ENCODE results near the gene ARFGAP1. TPM values are rescaled to one million over a fixed set of nuclear protein-coding genes. Genes with fewer than 3 reads are reported as not detected.

The ARFGAP1 gene
- total and polyA plus RNA-seq, 10 of the 15 experiments (the other 5 are each of a cell fraction or from before 2014, with no cell fraction given): 0.45 to 79.9 (median 30.8) TPM

DNA sequence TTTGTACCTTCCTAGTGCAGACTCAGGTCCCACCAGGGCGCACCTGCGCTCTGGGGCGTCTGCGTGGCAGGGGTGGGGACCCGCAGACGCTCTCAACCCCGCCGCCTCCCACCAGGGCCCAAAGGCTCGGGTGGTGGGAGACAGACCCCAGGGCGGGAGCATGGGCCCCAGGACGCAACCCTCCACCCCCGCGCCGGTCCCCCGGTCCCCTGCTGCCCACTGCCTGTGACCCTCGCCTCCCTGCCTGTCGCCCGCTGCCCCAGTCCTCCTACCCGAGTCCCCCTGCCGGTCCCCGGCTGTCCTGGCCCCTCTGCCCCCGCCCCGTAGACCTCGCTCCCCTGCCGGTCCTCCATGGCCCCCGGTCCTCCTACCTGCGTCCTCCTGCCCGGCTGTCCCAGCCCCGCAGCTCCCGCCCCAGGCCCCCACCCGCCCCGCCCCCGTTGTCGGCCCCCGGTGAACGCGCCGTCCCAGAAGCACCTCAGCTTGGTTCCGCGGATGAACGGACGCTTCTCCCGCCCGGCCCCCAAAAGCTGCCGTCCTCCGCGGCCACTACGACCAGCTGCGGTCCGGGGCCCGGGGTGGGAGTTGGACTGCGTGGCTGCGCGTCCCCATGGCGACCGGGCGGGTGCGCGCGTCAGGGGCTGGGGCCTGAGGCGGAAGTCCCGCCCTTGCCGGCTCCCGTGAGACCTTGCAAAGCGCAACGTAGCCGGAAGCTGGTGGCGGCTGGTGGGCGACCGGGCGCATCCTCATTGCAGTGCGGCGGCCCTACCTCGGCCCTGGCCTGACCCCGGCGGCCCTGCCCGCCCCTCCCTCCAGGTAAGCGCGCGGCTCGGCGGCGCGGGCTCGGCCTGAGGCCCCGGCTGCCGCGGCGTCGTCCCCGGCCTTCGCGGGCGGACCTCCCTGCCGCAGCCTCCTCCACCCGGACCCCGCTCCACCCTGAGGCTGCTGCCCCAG is at the start of gene ARFGAP1 (continued):
- TF ChIP-seq IRF4 (IDR thresholded peaks at IDR 0.05; ENCODE audit: low read depth, low read length): no peak
- TF ChIP-seq PAX8 (IDR thresholded peaks at IDR 0.05): no peak
- no peak for TF ChIP-seq NFYB (IDR thresholded peaks at IDR 0.05; ENCODE audit: insufficient read depth, low read depth, low read length)
- TF ChIP-seq, protein P1, sequence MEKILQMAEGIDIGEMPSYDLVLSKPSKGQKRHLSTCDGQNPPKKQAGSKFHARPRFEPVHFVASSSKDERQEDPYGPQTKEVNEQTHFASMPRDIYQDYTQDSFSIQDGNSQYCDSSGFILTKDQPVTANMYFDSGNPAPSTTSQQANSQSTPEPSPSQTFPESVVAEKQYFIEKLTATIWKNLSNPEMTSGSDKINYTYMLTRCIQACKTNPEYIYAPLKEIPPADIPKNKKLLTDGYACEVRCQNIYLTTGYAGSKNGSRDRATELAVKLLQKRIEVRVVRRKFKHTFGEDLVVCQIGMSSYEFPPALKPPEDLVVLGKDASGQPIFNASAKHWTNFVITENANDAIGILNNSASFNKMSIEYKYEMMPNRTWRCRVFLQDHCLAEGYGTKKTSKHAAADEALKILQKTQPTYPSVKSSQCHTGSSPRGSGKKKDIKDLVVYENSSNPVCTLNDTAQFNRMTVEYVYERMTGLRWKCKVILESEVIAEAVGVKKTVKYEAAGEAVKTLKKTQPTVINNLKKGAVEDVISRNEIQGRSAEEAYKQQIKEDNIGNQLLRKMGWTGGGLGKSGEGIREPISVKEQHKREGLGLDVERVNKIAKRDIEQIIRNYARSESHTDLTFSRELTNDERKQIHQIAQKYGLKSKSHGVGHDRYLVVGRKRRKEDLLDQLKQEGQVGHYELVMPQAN (conservative IDR thresholded peaks at IDR 0.05): peak; percentile 76; the same call in 1 of the 2 replicates
- no peak for TF ChIP-seq IKZF2 (IDR thresholded peaks at IDR 0.05)
- peak; percentile 43 for TF ChIP-seq SP1 (IDR thresholded peaks at IDR 0.05; ENCODE audit: low read depth, low read length)
- TF ChIP-seq PAX5 (IDR thresholded peaks at IDR 0.05; ENCODE audit: borderline replicate concordance, low read depth, low read length): peak; percentile 54; the same call in 1 of the 2 replicates
- TF ChIP-seq PML (IDR thresholded peaks at IDR 0.05; ENCODE audit: low read length): no peak
- TF ChIP-seq SMAD5 (IDR thresholded peaks at IDR 0.05; ENCODE audit: low read depth): no peak
- no peak for TF ChIP-seq YBX1 (IDR thresholded peaks at IDR 0.05)
- TF ChIP-seq, protein P2, sequence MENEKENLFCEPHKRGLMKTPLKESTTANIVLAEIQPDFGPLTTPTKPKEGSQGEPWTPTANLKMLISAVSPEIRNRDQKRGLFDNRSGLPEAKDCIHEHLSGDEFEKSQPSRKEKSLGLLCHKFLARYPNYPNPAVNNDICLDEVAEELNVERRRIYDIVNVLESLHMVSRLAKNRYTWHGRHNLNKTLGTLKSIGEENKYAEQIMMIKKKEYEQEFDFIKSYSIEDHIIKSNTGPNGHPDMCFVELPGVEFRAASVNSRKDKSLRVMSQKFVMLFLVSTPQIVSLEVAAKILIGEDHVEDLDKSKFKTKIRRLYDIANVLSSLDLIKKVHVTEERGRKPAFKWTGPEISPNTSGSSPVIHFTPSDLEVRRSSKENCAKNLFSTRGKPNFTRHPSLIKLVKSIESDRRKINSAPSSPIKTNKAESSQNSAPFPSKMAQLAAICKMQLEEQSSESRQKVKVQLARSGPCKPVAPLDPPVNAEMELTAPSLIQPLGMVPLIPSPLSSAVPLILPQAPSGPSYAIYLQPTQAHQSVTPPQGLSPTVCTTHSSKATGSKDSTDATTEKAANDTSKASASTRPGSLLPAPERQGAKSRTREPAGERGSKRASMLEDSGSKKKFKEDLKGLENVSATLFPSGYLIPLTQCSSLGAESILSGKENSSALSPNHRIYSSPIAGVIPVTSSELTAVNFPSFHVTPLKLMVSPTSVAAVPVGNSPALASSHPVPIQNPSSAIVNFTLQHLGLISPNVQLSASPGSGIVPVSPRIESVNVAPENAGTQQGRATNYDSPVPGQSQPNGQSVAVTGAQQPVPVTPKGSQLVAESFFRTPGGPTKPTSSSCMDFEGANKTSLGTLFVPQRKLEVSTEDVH (IDR thresholded peaks at IDR 0.05; ENCODE audit: low read depth, partially characterized antibody): no peak
- TF ChIP-seq FOXK2 (IDR thresholded peaks at IDR 0.05): no peak
- no peak for TF ChIP-seq TCF12 (IDR thresholded peaks at IDR 0.05; ENCODE audit: low read depth, low read length)
- TF ChIP-seq RFX5 (IDR thresholded peaks at IDR 0.05; ENCODE audit: low read depth, low read length): no peak
- TF ChIP-seq SUPT20H (IDR thresholded peaks at IDR 0.05; ENCODE audit: borderline replicate concordance, control insufficient read depth, low read depth, low read length): no peak
- TF ChIP-seq, protein P3, sequence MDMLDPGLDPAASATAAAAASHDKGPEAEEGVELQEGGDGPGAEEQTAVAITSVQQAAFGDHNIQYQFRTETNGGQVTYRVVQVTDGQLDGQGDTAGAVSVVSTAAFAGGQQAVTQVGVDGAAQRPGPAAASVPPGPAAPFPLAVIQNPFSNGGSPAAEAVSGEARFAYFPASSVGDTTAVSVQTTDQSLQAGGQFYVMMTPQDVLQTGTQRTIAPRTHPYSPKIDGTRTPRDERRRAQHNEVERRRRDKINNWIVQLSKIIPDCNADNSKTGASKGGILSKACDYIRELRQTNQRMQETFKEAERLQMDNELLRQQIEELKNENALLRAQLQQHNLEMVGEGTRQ (IDR thresholded peaks at IDR 0.05; ENCODE audit: borderline replicate concordance, low read depth, low read length): no peak
- TF ChIP-seq, protein P4, sequence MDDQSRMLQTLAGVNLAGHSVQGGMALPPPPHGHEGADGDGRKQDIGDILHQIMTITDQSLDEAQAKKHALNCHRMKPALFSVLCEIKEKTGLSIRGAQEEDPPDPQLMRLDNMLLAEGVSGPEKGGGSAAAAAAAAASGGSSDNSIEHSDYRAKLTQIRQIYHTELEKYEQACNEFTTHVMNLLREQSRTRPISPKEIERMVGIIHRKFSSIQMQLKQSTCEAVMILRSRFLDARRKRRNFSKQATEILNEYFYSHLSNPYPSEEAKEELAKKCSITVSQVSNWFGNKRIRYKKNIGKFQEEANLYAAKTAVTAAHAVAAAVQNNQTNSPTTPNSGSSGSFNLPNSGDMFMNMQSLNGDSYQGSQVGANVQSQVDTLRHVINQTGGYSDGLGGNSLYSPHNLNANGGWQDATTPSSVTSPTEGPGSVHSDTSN (IDR thresholded peaks at IDR 0.05; ENCODE audit: insufficient replicate concordance, low read depth, low read length): no peak
- no peak for TF ChIP-seq RUNX3 (IDR thresholded peaks at IDR 0.05; ENCODE audit: low read length)
- TF ChIP-seq NFIC (IDR thresholded peaks at IDR 0.05; ENCODE audit: low read depth, low read length): no peak
- TF ChIP-seq BMI1 (IDR thresholded peaks at IDR 0.05; ENCODE audit: borderline replicate concordance): peak; percentile 93
- TF ChIP-seq ESRRA (IDR thresholded peaks at IDR 0.05; ENCODE audit: low read length): no peak

All from GM12878 (cell line).